Suppressor macrophage treated with lipopolysaccharide for 4 hours (primary cell): ENCODE data around the gene FAM163A.
"Not testable (repeated sequence)": the region's sequence is repeated elsewhere in the genome, so short reads cannot be mapped to it uniquely, and the experiment has no call there.

ENCODE experiments used
- DNase-seq: peaks from one replicate; pipeline ENCODE4 v3.0.0-alpha.2; 2020

Gene FAM163A

GRCh38 chr1:179742717-179743678 lies at the start of gene FAM163A:
Gene FAM163A, plus strand, starts transcription at chr1:179743291. Its CDS starts 69,807 bp downstream, at chr1:179813098.
- DNase-seq, result no peak

GRCh38 chr1:179694530-179694929 lies 48.6 kb upstream of the FAM163A start:
- not testable (repeated sequence) for DNase-seq

- DNase-seq, result no peak
Observed at GRCh38 chr1:179702946-179703539, 40.0 kb upstream of the FAM163A start.

- peak; percentile 67 for DNase-seq
Observed at GRCh38 chr1:179706339-179706941, 36.7 kb upstream of the FAM163A start.

GRCh38 chr1:179707406-179707805 lies 35.7 kb upstream of the FAM163A start:
- no peak for DNase-seq

- no peak for DNase-seq
Observed at GRCh38 chr1:179708434-179709195, 34.5 kb upstream of the FAM163A start.

- DNase-seq, result peak; percentile 58
Observed at GRCh38 chr1:179709841-179710329, 33.2 kb upstream of the FAM163A start.

GRCh38 chr1:179714159-179714558 lies 28.9 kb upstream of the FAM163A start:
- no peak for DNase-seq

GRCh38 chr1:179714623-179715022 lies 28.5 kb upstream of the FAM163A start:
- DNase-seq, result no peak

- no peak for DNase-seq
Observed at GRCh38 chr1:179719272-179719671, 23.8 kb upstream of the FAM163A start.

GRCh38 chr1:179728271-179728670 lies 14.8 kb upstream of the FAM163A start:
- no peak for DNase-seq

GRCh38 chr1:179729881-179730280 lies 13.2 kb upstream of the FAM163A start:
- DNase-seq, result no peak

- DNase-seq, result no peak
Observed at GRCh38 chr1:179731643-179732042, 11.4 kb upstream of the FAM163A start.

GRCh38 chr1:179742291-179742690 lies 800 bp upstream of the FAM163A start:
- DNase-seq, result no peak

GRCh38 chr1:179743679-179744400 lies 749 bp downstream of the FAM163A start:
- no peak for DNase-seq

- no peak for DNase-seq
Observed at GRCh38 chr1:179744401-179745130, 1.5 kb downstream of the FAM163A start.

GRCh38 chr1:179745131-179745611 lies 2.1 kb downstream of the FAM163A start:
- DNase-seq, result no peak

GRCh38 chr1:179745743-179746142 lies 2.7 kb downstream of the FAM163A start:
- DNase-seq, result no peak

GRCh38 chr1:179747611-179748010 lies 4.5 kb downstream of the FAM163A start:
- no peak for DNase-seq

GRCh38 chr1:179748772-179749171 lies 5.7 kb downstream of the FAM163A start:
- no peak for DNase-seq

- DNase-seq, result no peak
Observed at GRCh38 chr1:179750630-179751029, 7.5 kb downstream of the FAM163A start.
